SK-N-SH treated with all-trans-retinoic acid at 6 μM for 48 hours (cell line): ENCODE results near the gene SPAG9.
"Not testable (repeated sequence)": the region's sequence is repeated elsewhere in the genome, so short reads cannot be mapped to it uniquely, and the experiment has no call there.

Experiments used
- ATAC-seq: fragments of 200-7000 bp; cut with Tn5 transposase; 3 replicates; pipeline ENCODE4 v1.9.1; 2020; ENCODE audit warnings: mild to moderate bottlenecking, moderate library complexity
- ARNTL ChIP-seq: fragments of 450-650 bp; formaldehyde crosslinking; IDR thresholded peaks from 2 replicates; pipeline ENCODE4 v1.5.0; 2020; ENCODE audit warnings: low read depth, mild to moderate bottlenecking, moderate library complexity, borderline replicate concordance
- BACH2 ChIP-seq: fragments of 250-450 bp; sonication (Bioruptor Pico); IDR thresholded peaks from 2 replicates; pipeline ENCODE4 v1.9.0; 2021; ENCODE audit warnings: mild to moderate bottlenecking, borderline replicate concordance
- ESRRG ChIP-seq: fragments of 250-450 bp; sonication (Bioruptor Pico); IDR thresholded peaks from 2 replicates; pipeline ENCODE4 v1.6.1; 2021; ENCODE audit warnings: mild to moderate bottlenecking
- GLIS3 ChIP-seq: fragments of 250-450 bp; sonication (Bioruptor Pico); IDR thresholded peaks from 2 replicates; pipeline ENCODE4 v1.5.0; 2020; ENCODE audit warnings: mild to moderate bottlenecking, moderate library complexity
- OSR1 ChIP-seq: fragments of 250-450 bp; sonication (Bioruptor Pico); IDR thresholded peaks from 2 replicates; pipeline ENCODE4 v1.8.0; 2022; ENCODE audit warnings: moderate library complexity, mild to moderate bottlenecking, inconsistent platforms
- PPARA ChIP-seq: fragments of 250-450 bp; sonication (Bioruptor Pico); IDR thresholded peaks from 2 replicates; pipeline ENCODE4 v1.5.0; 2020; ENCODE audit warnings: mild to moderate bottlenecking, borderline replicate concordance
- RARB ChIP-seq: fragments of 250-450 bp; sonication (Bioruptor Pico); IDR thresholded peaks from 2 replicates; pipeline ENCODE4 v1.8.0; 2021; ENCODE audit warnings: mild to moderate bottlenecking, moderate library complexity
- SNAI2 ChIP-seq: fragments of 250-450 bp; sonication (Bioruptor Pico); IDR thresholded peaks from 2 replicates; pipeline ENCODE4 v1.5.0; 2020; ENCODE audit warnings: mild to moderate bottlenecking, moderate library complexity
- TCF4 ChIP-seq: fragments of 250-450 bp; sonication (Bioruptor Pico); IDR thresholded peaks from 2 replicates; pipeline ENCODE4 v1.8.0; 2021; ENCODE audit warnings: mild to moderate bottlenecking, moderate library complexity, borderline replicate concordance
- TOX ChIP-seq: fragments of 250-450 bp; sonication (Bioruptor Pico); IDR thresholded peaks from 2 replicates; pipeline ENCODE4 v1.8.0; 2021; ENCODE audit warnings: mild to moderate bottlenecking, moderate library complexity, borderline replicate concordance
- ZC3H10 ChIP-seq: fragments of 250-450 bp; sonication (Bioruptor Pico); IDR thresholded peaks from 2 replicates; pipeline ENCODE4 v1.5.1; 2021; ENCODE audit warnings: mild to moderate bottlenecking, moderate library complexity
- ZFP3 ChIP-seq: fragments of 250-450 bp; sonication (Bioruptor Pico); IDR thresholded peaks from 2 replicates; pipeline ENCODE4 v1.5.0; 2020; ENCODE audit warnings: mild to moderate bottlenecking, moderate library complexity
- ZFP30 ChIP-seq: fragments of 450-650 bp; formaldehyde crosslinking; IDR thresholded peaks from 2 replicates; pipeline ENCODE4 v1.5.0; 2022; ENCODE audit warnings: mild to moderate bottlenecking, moderate library complexity
- ZNF565 ChIP-seq: fragments of 450-650 bp; formaldehyde crosslinking; conservative IDR thresholded peaks from 2 replicates; pipeline ENCODE4 v1.5.0; 2020; ENCODE audit warnings: low read depth, mild to moderate bottlenecking, moderate library complexity
- ZNF70 ChIP-seq: fragments of 450-650 bp; formaldehyde crosslinking; IDR thresholded peaks from 2 replicates; pipeline ENCODE4 v1.5.0; 2020; ENCODE audit warnings: mild to moderate bottlenecking, moderate library complexity
- ZNF8 ChIP-seq: fragments of 450-650 bp; formaldehyde crosslinking; IDR thresholded peaks from 2 replicates; pipeline ENCODE4 v1.5.0; 2020; ENCODE audit warnings: mild to moderate bottlenecking, moderate library complexity
- TF ChIP-seq, protein P1 (sequence below): fragments of 250-450 bp; sonication (Bioruptor Pico); IDR thresholded peaks from 2 replicates; pipeline ENCODE4 v1.5.1; 2020; ENCODE audit warnings: low read depth, mild to moderate bottlenecking, moderate library complexity
- TF ChIP-seq, protein P2 (sequence below): fragments of 250-450 bp; sonication (Bioruptor Pico); IDR thresholded peaks from 2 replicates; pipeline ENCODE4 v1.8.0; 2020; ENCODE audit warnings: mild to moderate bottlenecking, moderate library complexity, borderline replicate concordance
- TF ChIP-seq, protein P3 (sequence below): fragments of 250-450 bp; sonication (Bioruptor Pico); IDR thresholded peaks from 2 replicates; pipeline ENCODE4 v1.5.0; 2020; ENCODE audit warnings: mild to moderate bottlenecking, moderate library complexity
- TF ChIP-seq, protein P4 (sequence below): fragments of 250-450 bp; sonication (Bioruptor Pico); IDR thresholded peaks from 2 replicates; pipeline ENCODE4 v1.8.0; 2021; ENCODE audit warnings: low read depth, mild to moderate bottlenecking, moderate library complexity, borderline replicate concordance

SPAG9 gene

DNA sequence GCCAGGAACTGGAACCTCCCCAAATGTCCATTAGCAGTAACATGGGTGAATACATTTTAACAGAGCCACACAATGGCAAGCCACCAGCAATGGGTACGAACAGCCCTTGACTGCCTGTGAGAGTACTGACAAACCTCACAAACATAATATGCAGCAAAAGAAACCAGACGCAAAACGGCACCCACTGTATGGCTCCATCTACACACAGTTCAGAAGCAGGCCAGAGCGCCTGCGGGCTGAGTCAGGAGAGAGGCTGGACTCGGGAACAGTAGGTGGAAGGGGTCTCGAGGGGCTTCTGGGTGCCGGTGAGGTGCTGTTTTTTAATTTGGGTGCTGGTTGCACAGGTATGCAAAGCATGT, 177.1 kb downstream of the SPAG9 start:
- peak; percentile 65 for ATAC-seq
- TF ChIP-seq, protein P1, sequence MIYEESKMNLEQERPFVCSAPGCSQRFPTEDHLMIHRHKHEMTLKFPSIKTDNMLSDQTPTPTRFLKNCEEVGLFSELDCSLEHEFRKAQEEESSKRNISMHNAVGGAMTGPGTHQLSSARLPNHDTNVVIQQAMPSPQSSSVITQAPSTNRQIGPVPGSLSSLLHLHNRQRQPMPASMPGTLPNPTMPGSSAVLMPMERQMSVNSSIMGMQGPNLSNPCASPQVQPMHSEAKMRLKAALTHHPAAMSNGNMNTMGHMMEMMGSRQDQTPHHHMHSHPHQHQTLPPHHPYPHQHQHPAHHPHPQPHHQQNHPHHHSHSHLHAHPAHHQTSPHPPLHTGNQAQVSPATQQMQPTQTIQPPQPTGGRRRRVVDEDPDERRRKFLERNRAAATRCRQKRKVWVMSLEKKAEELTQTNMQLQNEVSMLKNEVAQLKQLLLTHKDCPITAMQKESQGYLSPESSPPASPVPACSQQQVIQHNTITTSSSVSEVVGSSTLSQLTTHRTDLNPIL (CRISPR knock-in tag): no peak
- TF ChIP-seq, protein P2, sequence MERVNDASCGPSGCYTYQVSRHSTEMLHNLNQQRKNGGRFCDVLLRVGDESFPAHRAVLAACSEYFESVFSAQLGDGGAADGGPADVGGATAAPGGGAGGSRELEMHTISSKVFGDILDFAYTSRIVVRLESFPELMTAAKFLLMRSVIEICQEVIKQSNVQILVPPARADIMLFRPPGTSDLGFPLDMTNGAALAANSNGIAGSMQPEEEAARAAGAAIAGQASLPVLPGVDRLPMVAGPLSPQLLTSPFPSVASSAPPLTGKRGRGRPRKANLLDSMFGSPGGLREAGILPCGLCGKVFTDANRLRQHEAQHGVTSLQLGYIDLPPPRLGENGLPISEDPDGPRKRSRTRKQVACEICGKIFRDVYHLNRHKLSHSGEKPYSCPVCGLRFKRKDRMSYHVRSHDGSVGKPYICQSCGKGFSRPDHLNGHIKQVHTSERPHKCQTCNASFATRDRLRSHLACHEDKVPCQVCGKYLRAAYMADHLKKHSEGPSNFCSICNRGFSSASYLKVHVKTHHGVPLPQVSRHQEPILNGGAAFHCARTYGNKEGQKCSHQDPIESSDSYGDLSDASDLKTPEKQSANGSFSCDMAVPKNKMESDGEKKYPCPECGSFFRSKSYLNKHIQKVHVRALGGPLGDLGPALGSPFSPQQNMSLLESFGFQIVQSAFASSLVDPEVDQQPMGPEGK (CRISPR knock-in tag): no peak
- TF ChIP-seq PPARA (CRISPR knock-in tag): no peak
- no peak for TF ChIP-seq RARB (CRISPR knock-in tag)
- TF ChIP-seq OSR1 (CRISPR knock-in tag): no peak
- TF ChIP-seq BACH2 (CRISPR knock-in tag): no peak
- no peak for TF ChIP-seq SNAI2 (CRISPR knock-in tag)
- TF ChIP-seq ZFP30 (CRISPR knock-in tag): no peak
- TF ChIP-seq ESRRG (CRISPR knock-in tag): no peak
- TF ChIP-seq, protein P3, sequence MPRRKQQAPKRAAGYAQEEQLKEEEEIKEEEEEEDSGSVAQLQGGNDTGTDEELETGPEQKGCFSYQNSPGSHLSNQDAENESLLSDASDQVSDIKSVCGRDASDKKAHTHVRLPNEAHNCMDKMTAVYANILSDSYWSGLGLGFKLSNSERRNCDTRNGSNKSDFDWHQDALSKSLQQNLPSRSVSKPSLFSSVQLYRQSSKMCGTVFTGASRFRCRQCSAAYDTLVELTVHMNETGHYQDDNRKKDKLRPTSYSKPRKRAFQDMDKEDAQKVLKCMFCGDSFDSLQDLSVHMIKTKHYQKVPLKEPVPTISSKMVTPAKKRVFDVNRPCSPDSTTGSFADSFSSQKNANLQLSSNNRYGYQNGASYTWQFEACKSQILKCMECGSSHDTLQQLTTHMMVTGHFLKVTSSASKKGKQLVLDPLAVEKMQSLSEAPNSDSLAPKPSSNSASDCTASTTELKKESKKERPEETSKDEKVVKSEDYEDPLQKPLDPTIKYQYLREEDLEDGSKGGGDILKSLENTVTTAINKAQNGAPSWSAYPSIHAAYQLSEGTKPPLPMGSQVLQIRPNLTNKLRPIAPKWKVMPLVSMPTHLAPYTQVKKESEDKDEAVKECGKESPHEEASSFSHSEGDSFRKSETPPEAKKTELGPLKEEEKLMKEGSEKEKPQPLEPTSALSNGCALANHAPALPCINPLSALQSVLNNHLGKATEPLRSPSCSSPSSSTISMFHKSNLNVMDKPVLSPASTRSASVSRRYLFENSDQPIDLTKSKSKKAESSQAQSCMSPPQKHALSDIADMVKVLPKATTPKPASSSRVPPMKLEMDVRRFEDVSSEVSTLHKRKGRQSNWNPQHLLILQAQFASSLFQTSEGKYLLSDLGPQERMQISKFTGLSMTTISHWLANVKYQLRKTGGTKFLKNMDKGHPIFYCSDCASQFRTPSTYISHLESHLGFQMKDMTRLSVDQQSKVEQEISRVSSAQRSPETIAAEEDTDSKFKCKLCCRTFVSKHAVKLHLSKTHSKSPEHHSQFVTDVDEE (CRISPR knock-in tag): peak; percentile 32; the same call in 1 of the 2 replicates
- TF ChIP-seq ZNF8 (CRISPR knock-in tag): peak; percentile 13; the same call in 1 of the 2 replicates
- TF ChIP-seq ZNF565 (CRISPR knock-in tag): no peak

DNA sequence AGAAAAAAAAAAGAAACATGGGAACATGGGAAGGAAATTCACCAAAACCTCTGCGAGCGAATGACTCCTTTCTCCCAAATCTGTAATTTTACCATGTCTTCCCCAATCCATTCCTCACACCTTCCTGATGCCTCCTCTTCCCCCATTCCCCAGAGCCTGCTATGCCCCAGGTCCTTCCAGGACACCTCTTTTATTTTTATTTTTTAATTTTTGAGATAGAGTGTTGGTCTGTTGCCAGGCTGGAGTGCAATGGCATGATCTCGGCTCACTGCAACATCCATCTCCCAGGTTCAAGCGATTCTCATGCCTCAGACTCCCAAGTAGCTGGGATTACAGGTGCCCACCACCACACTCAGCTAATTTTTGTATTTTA, 179.0 kb downstream of the SPAG9 start:
- ATAC-seq: not testable (repeated sequence)

DNA sequence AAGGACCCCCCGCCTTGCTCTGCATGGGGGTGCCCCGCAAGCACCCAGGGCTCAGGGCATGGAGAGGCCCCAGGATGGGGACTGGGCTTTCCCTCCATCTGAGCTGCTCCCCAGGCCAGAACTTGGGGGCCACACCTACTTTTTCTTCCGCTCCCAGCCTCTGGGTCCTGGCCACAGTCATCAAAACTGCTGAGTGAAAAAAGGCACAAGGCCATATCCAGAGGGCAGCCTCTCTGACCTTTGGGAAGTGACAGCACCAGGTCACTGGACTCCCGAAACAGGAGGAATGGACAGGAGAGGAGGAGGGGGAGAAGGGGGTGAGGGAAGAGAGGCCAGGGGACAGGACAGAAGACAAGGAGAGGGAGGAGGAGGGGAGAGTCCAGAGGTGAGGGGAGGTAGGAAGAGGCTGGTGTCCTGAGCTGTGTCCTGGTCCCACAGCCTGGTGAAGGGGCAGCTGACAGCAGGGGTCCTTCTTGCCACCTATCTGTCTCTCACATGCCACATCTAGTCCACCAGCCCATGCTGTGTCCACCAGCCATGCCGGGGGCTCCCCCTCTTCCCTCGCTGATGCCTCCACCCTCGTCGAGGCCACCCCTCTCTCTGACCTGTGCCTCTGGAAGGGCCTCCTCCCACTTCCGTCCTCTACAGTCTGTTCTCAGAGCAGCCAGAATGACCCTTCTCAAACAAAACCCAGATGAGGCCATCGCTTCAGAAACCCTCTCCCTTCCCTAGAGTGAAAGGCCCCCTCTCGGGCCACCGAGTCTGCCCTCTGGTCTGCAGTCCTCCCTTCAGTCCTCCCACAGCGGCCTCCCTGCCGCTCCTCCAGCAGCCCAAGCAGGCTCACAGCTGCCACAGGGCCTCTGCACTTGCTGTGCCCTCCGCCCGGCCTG, 180.6 kb downstream of the SPAG9 start:
- no peak for TF ChIP-seq GLIS3 (CRISPR knock-in tag)
- no peak for ATAC-seq

DNA sequence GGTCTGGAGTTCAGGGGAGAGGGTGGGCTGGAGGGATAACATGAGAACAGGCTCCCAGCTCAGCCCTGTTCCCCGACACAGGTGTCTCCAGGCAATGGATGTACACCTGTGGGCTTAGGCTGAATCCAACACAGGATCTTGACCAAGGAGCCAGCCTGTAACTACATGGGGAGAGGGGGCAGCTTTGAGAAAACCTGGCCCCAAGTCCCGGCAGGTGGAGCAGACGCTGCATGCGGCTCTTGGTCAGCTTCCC, 181.2 kb downstream of the SPAG9 start:
- ATAC-seq: no peak
- no peak for TF ChIP-seq BACH2 (CRISPR knock-in tag)
- TF ChIP-seq, protein P3 (CRISPR knock-in tag): no peak
- no peak for TF ChIP-seq TOX
- TF ChIP-seq, protein P4, sequence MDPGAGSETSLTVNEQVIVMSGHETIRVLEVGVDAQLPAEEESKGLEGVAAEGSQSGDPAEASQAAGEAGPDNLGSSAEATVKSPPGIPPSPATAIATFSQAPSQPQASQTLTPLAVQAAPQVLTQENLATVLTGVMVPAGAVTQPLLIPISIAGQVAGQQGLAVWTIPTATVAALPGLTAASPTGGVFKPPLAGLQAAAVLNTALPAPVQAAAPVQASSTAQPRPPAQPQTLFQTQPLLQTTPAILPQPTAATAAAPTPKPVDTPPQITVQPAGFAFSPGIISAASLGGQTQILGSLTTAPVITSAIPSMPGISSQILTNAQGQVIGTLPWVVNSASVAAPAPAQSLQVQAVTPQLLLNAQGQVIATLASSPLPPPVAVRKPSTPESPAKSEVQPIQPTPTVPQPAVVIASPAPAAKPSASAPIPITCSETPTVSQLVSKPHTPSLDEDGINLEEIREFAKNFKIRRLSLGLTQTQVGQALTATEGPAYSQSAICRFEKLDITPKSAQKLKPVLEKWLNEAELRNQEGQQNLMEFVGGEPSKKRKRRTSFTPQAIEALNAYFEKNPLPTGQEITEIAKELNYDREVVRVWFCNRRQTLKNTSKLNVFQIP (CRISPR knock-in tag): no peak
- TF ChIP-seq, protein P1 (CRISPR knock-in tag): no peak
- TF ChIP-seq ZC3H10 (CRISPR knock-in tag): no peak
- TF ChIP-seq ZNF8 (CRISPR knock-in tag): no peak
- no peak for TF ChIP-seq ESRRG (CRISPR knock-in tag)
- TF ChIP-seq ZNF70 (CRISPR knock-in tag): no peak
- TF ChIP-seq, protein P2 (CRISPR knock-in tag): no peak
- no peak for TF ChIP-seq ZFP3 (CRISPR knock-in tag)
- no peak for TF ChIP-seq ZFP30 (CRISPR knock-in tag)
- TF ChIP-seq TCF4 (CRISPR knock-in tag): no peak
- TF ChIP-seq GLIS3 (CRISPR knock-in tag): no peak
- TF ChIP-seq ARNTL (CRISPR knock-in tag): no peak
- no peak for TF ChIP-seq SNAI2 (CRISPR knock-in tag)
